ENCODE measurements around the gene BCORL1.

DNA sequence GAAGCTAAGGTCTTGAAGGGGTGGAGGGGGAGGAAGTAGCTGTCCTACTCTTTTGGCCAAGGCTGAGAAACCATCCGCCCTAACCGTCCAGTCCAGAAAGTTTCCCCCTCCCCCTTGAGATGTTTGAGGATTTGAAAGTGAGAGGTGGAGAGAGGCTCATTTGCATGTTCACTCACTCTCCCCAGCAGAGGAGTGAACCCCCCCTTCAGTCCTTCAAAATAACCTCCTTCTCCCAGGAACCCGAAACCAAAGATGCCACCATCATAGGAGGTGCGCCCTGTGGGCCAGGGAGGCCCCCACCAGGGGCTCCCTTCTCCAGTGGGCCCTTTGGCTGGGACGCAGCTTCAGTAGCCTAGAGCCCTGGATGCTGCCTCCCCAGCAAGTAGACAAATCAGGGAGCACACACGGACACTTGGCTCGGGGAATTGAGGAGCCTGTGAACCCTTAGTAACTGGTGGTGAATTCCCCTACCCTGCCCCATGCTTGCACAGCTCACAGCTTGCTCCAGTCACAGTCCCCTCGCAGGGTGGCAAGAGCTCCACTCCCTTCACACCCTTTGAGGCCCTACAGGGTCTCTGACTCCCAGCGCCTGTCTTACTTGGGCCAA, 102.3 kb downstream of the BCORL1 start:
- TF ChIP-seq POLR2AphosphoS5 (IDR thresholded peaks at IDR 0.05; ENCODE audit: low read depth, low read length) (no peak), CBX3 (IDR thresholded peaks at IDR 0.05; ENCODE audit: low read depth) (no peak), TCF7L2 (IDR thresholded peaks at IDR 0.05; ENCODE audit: borderline replicate concordance, extremely low read depth, insufficient read depth, insufficient read length) (no peak), EZH2 (IDR thresholded peaks at IDR 0.05) (no peak), CEBPB (IDR thresholded peaks at IDR 0.05; ENCODE audit: low read depth) (no peak)
- TF ChIP-seq, protein P1, sequence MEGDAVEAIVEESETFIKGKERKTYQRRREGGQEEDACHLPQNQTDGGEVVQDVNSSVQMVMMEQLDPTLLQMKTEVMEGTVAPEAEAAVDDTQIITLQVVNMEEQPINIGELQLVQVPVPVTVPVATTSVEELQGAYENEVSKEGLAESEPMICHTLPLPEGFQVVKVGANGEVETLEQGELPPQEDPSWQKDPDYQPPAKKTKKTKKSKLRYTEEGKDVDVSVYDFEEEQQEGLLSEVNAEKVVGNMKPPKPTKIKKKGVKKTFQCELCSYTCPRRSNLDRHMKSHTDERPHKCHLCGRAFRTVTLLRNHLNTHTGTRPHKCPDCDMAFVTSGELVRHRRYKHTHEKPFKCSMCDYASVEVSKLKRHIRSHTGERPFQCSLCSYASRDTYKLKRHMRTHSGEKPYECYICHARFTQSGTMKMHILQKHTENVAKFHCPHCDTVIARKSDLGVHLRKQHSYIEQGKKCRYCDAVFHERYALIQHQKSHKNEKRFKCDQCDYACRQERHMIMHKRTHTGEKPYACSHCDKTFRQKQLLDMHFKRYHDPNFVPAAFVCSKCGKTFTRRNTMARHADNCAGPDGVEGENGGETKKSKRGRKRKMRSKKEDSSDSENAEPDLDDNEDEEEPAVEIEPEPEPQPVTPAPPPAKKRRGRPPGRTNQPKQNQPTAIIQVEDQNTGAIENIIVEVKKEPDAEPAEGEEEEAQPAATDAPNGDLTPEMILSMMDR (IDR thresholded peaks at IDR 0.05 in 2 of 3, conservative IDR thresholded peaks at IDR 0.05 in 1 of 3; ENCODE audit: borderline replicate concordance in 1 of 3, insufficient read depth in 1 of 3, low read depth in 2 of 3, low read length in 2 of 3) = no peak
- TF ChIP-seq, protein P2, sequence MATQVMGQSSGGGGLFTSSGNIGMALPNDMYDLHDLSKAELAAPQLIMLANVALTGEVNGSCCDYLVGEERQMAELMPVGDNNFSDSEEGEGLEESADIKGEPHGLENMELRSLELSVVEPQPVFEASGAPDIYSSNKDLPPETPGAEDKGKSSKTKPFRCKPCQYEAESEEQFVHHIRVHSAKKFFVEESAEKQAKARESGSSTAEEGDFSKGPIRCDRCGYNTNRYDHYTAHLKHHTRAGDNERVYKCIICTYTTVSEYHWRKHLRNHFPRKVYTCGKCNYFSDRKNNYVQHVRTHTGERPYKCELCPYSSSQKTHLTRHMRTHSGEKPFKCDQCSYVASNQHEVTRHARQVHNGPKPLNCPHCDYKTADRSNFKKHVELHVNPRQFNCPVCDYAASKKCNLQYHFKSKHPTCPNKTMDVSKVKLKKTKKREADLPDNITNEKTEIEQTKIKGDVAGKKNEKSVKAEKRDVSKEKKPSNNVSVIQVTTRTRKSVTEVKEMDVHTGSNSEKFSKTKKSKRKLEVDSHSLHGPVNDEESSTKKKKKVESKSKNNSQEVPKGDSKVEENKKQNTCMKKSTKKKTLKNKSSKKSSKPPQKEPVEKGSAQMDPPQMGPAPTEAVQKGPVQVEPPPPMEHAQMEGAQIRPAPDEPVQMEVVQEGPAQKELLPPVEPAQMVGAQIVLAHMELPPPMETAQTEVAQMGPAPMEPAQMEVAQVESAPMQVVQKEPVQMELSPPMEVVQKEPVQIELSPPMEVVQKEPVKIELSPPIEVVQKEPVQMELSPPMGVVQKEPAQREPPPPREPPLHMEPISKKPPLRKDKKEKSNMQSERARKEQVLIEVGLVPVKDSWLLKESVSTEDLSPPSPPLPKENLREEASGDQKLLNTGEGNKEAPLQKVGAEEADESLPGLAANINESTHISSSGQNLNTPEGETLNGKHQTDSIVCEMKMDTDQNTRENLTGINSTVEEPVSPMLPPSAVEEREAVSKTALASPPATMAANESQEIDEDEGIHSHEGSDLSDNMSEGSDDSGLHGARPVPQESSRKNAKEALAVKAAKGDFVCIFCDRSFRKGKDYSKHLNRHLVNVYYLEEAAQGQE (IDR thresholded peaks at IDR 0.05; ENCODE audit: low read depth) = no peak
